Gastrocnemius medialis (tissue), 4 donors: Measurements from ENCODE around the gene TMEM235. TPM values are rescaled to one million over a fixed set of nuclear protein-coding genes. Genes with fewer than 3 reads are reported as not detected.

Experiments
- ATAC-seq, 2 donors: fragments of 150-250 bp; one replicate each; pipeline ENCODE4 v1.9.1; 2016
- DNase-seq, 2 donors: peaks; one replicate each; pipeline ENCODE4 v3.0.0-alpha.2; 2019
- H3K27ac ChIP-seq, 4 donors: fragments of 200-600 bp; sonication (generic); 1 replicate in 1 of 4; 2 replicates in 3 of 4; pipeline ENCODE4 v1.5.1; 2016 to 2018; ENCODE audit warnings: mild to moderate bottlenecking in 2 of 4, moderate library complexity in 1 of 4
- H3K27me3 ChIP-seq, 3 donors: fragments of 200-600 bp; sonication (generic) in 2 of 3; 1 replicate in 1 of 3; 2 replicates in 2 of 3; pipeline versions ENCODE4 v1.5.1 to v1.6.0; 2016 to 2019; ENCODE audit warnings: mild to moderate bottlenecking in 1 of 3, moderate library complexity in 1 of 3
- H3K36me3 ChIP-seq, 2 donors: fragments of 200-600 bp; sonication (generic) in 1 of 2; one replicate each; pipeline ENCODE4 v1.5.1; 2017 to 2018
- H3K4me1 ChIP-seq, 2 donors: fragments of 200-600 bp; sonication (generic) in 1 of 2; one replicate each; pipeline ENCODE4 v1.5.1; 2016 to 2017; ENCODE audit warnings: mild to moderate bottlenecking in 2 of 2
- H3K4me3 ChIP-seq, 4 donors: fragments of 200-600 bp; sonication (generic) in 3 of 4; 1 replicate in 1 of 4; 2 replicates in 3 of 4; pipeline ENCODE4 v1.5.1; 2016 to 2019; ENCODE audit warnings: mild to moderate bottlenecking in 2 of 4
- H3K9me3 ChIP-seq, 3 donors: fragments of 200-600 bp; sonication (generic) in 2 of 3; 1 replicate in 1 of 3; 2 replicates in 2 of 3; pipeline ENCODE4 v1.5.1; 2016 to 2019
- POLR2A ChIP-seq, 2 donors: fragments of 450-650 bp; IDR thresholded peaks; one replicate each; pipeline ENCODE4 v1.6.1; 2017; ENCODE audit warnings: antibody characterized with exemption in 2 of 2, mild to moderate bottlenecking in 2 of 2, moderate library complexity in 2 of 2
- in situ Hi-C, 4 donors: fragments of 200-750 bp; cut with MboI; loops; one replicate each; pipeline versions ENCODE4 v1.15.0 to v1.8.0; 2017; ENCODE audit warnings: low sequenced_read_pairs in 4 of 4
- intact Hi-C: fragments of 100-400 bp; cut with DNase I; formaldehyde crosslinking; loops from one replicate; pipeline ENCODE4 v1.15.1; 2023; ENCODE audit warnings: low total_unique reads
- total RNA-seq, 4 donors: library from RNA; depleted of rRNA; stranded (reverse); fragments of >200 nt; gene quantifications; one replicate each; pipeline versions ENCODE4 v1.1.0 to v1.2.3, GENCODE V29; 2016
- TF ChIP-seq, protein P1 (sequence below), 5 experiments: fragments of 450-650 bp in 3 of 5; fragments of 200-600 bp in 2 of 5; sonication (generic) in 2 of 5; IDR thresholded peaks in 4 of 5; conservative IDR thresholded peaks in 1 of 5; 1 replicate in 4 of 5; 2 replicates in 1 of 5; pipeline ENCODE4 v1.5.1; 2016 to 2019; ENCODE audit warnings: antibody characterized with exemption in 5 of 5, mild to moderate bottlenecking in 3 of 5, moderate library complexity in 3 of 5

TMEM235 gene
- total RNA-seq, 4 donors from 2014 or later: not detected

DNA sequence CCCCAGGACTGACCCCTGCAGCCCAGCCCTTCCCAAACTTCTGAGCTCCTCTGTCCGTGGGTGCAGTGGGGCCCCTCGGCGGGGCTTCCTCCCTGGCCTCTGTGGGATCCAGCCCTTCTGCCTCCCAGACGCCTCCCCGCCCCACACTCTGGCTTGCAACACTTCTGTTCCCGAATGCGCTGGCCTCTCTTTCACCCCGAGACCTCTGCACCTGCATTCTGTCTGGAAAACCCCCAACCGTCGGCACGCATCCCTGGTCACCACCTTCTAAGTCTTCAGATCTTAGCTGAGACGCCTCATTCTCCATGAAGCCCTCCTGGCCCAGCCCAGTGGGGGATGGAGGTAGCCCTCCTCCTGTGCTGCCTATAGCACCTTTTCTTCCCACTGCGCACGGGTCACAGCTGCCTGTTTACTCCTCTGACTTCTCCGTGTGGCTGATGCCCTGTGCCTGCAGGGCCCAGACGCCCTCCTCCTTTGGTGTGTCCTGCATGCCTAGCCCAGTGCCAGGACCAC is 26.4 kb downstream of the TMEM235 start:
- H3K9me3 ChIP-seq: no peaks in the 10 kb centered on the region
- intact Hi-C loops (no loop called here), in situ Hi-C loops (no loop called here)
- no peaks in the 10 kb centered on the region for H3K36me3 ChIP-seq
- no peak for ATAC-seq
- peak overlapping the region; percentile 47 to 73 (median 68) for H3K27ac ChIP-seq
- TF ChIP-seq, protein P1, sequence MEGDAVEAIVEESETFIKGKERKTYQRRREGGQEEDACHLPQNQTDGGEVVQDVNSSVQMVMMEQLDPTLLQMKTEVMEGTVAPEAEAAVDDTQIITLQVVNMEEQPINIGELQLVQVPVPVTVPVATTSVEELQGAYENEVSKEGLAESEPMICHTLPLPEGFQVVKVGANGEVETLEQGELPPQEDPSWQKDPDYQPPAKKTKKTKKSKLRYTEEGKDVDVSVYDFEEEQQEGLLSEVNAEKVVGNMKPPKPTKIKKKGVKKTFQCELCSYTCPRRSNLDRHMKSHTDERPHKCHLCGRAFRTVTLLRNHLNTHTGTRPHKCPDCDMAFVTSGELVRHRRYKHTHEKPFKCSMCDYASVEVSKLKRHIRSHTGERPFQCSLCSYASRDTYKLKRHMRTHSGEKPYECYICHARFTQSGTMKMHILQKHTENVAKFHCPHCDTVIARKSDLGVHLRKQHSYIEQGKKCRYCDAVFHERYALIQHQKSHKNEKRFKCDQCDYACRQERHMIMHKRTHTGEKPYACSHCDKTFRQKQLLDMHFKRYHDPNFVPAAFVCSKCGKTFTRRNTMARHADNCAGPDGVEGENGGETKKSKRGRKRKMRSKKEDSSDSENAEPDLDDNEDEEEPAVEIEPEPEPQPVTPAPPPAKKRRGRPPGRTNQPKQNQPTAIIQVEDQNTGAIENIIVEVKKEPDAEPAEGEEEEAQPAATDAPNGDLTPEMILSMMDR (IDR thresholded peaks at IDR 0.05 in 4 of 5, conservative IDR thresholded peaks at IDR 0.05 in 1 of 5): no peak
- no peak for TF ChIP-seq POLR2A (IDR thresholded peaks at IDR 0.05)
- peaks cover 8 to 10% of the 10 kb centered on the region in 2 donors for H3K4me1 ChIP-seq
- no peaks in the 10 kb centered on the region for H3K27me3 ChIP-seq
- no peak for DNase-seq
- no peak overlapping the region for H3K4me3 ChIP-seq

DNA sequence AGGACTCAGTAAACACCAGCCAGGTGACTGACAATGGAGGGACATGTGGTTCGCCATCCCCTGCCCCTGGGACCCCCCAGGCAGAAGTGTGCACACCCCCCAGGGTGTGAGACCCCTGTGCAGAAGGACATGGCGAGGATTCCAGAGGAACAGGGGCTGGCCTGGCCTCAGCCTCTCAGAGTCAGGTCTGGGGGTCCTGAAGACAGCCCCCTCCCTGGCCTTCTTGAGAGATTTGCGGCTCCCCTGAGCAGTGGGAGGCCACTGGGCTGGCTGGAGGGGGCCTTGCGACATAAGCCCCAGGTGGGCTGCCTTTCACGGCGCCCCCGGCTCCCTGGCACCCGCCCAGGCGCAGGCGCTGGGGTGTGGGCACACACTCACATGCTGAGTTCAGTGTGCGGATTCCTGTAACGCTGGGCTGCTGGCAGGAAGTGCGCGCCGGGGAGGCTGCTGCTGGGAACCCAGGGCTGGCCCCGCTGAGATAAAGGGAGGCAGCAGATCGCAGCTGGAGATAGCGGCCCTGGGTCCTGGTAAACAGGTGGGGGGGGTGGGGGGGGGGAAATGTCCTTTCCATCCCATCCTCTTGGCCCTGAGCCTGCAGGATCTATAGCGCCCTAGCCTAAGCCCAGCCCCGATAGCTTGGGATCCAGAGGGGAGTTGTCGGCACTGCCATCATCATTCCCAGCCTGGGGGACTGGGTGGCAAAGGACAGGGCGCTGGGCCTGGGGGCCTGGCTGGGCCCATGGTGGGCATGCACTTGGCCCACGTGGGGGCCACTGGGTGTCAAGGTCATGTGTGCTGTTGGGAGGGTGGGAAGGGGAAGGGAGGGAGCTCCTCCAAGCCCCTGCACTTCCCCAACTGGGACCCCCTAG is 27.1 kb downstream of the TMEM235 start:
- no peak for TF ChIP-seq POLR2A (IDR thresholded peaks at IDR 0.05)
- TF ChIP-seq, protein P1 (IDR thresholded peaks at IDR 0.05 in 4 of 5, conservative IDR thresholded peaks at IDR 0.05 in 1 of 5): no peak
- Histone ChIP-seq H3K36me3 (no peaks in the 10 kb centered on the region), H3K27me3 (no peaks in the 10 kb centered on the region), H3K27ac (peak overlapping the region; percentile 47 to 73 (median 68)), H3K9me3 (no peaks in the 10 kb centered on the region), H3K4me3 (no peak overlapping the region), H3K4me1 (peaks cover 8 to 11% of the 10 kb centered on the region in 2 donors)
- DNase-seq (peak in 1 of 2 donors; percentile 34), ATAC-seq (no peak)
- intact Hi-C loops: no loop called here
- in situ Hi-C loops: no loop called here

DNA sequence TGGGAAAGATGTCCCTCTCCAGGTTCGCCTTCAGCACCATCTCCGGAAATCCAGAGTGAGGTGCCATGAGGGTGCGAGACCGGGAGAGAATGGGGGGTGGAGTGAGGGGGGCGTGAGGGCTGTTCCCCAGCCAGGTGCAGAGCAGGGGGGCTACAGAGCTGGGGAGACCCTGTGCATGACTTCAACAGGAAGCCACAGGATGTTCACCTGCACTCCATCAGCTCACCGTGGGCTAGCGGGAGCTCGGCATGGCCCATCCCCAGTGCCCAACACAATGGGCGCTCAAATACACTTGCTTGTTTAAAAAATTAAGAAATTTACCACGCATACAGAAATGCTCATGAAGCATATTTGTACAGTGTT is 27.7 kb downstream of the TMEM235 start:
- H3K9me3 ChIP-seq: no peaks in the 10 kb centered on the region
- H3K4me3 ChIP-seq: no peak overlapping the region
- H3K36me3 ChIP-seq: no peaks in the 10 kb centered on the region
- peaks cover 3 to 16% of the 10 kb centered on the region in 2 donors for H3K4me1 ChIP-seq
- TF ChIP-seq, protein P1 (IDR thresholded peaks at IDR 0.05 in 4 of 5, conservative IDR thresholded peaks at IDR 0.05 in 1 of 5): no peak
- no peak for TF ChIP-seq POLR2A (IDR thresholded peaks at IDR 0.05)
- no peak for ATAC-seq
- in situ Hi-C loops (no loop called here), intact Hi-C loops (no loop called here)
- no peak for DNase-seq
- peak overlapping the region in 3 of 4 donors; percentile 31 to 73 (median 71) for H3K27ac ChIP-seq
- H3K27me3 ChIP-seq: no peaks in the 10 kb centered on the region

DNA sequence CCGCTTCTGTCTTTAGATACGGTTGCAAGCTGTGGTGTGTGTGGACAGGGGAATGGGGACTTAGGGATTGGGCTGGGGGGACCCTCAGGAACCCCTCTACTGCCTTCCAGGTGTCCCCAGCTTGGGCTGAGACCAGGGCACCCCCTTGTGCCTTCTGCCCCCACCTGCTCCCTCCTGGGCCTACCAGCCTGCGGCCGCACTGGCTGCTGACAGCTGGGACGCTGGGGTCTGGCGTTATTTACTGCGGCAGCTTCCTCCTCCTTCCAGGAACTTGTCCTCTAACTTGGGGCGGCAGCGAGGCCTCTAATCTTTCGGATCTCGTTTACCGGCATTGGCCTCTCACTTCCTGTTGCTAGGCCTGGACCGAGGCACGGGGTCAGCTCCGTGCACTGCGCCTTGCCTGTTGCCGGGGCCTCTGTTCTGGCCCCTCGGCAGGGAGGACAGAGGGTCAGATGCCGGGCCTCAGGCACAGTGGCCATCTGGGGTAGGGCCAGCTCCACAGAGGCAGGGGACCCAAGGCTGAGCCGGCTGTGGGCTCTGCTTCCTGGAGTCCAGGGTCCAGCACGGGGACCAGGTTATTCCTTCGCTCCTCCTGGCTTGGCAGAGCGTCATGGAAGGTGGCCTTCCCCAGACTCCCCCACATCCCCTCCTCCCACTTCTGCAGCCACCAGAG is 31.8 kb downstream of the TMEM235 start:
- Histone ChIP-seq H3K4me3 (no peak overlapping the region), H3K9me3 (no peaks in the 10 kb centered on the region), H3K27ac (peak overlapping the region; percentile 25 to 66 (median 64)), H3K27me3 (no peaks in the 10 kb centered on the region), H3K4me1 (peaks cover 12 to 13% of the 10 kb centered on the region in 2 donors), H3K36me3 (no peaks in the 10 kb centered on the region)
- no peak for TF ChIP-seq POLR2A (IDR thresholded peaks at IDR 0.05)
- TF ChIP-seq, protein P1 (IDR thresholded peaks at IDR 0.05 in 4 of 5, conservative IDR thresholded peaks at IDR 0.05 in 1 of 5): no peak
- ATAC-seq (peak; percentile 23 to 43), DNase-seq (peak in 1 of 2 donors; percentile 31)
- in situ Hi-C loops: no loop called here
- intact Hi-C loops: no loop called here
